IMR-90 (cell line): Measurements from ENCODE around the gene GATA5. TPM values are rescaled to one million over a fixed set of nuclear protein-coding genes. Genes with fewer than 3 reads are reported as not detected.

Source experiments
- ATAC-seq: fragments of 200-7000 bp; cut with Tn5 transposase; 2 replicates; pipeline ENCODE4 v1.9.1; 2020; ENCODE audit warnings: low read depth, mild to moderate bottlenecking, moderate library complexity
- BruUV-seq: library from RNA; stranded (reverse); fragments of 400-500 nt; replicated peaks from 2 replicates; lab custom pipeline; 2021; lab: Mats Ljungman, UMichigan
- CTCF ChIA-PET: fragments of 300-600 bp; formaldehyde crosslinking; extraction: SDS; loops from one replicate; lab custom pipeline; 2021; ENCODE audit warnings: antibody characterized with exemption; lab: Yijun Ruan, JAX
- POLR2A ChIA-PET: fragments of 300-600 bp; sonication (Branson Sonifier 250); formaldehyde crosslinking; loops from one replicate; lab custom pipeline; 2022; ENCODE audit warnings: antibody characterized with exemption; ENCODE audit not compliant: unreplicated experiment; lab: Charles Lee
- DNase-seq: peaks from one replicate; pipeline ENCODE4 v3.0.0; 2013
- H2AFZ ChIP-seq: replicated peaks from 2 replicates; pipeline ENCODE3; 2013; ENCODE audit warnings: low read length, mild to moderate bottlenecking; ENCODE audit not compliant: poor library complexity
- H2AK5ac ChIP-seq: 2 replicates; pipeline ENCODE4 v1.6.1; 2013; ENCODE audit warnings: low read depth, low read length, inconsistent platforms
- H2AK9ac ChIP-seq: replicated peaks from 2 replicates; pipeline ENCODE3; 2013; ENCODE audit warnings: mild to moderate bottlenecking, low read depth, low read length, moderate library complexity; ENCODE audit not compliant: poor library complexity
- H2BK120ac ChIP-seq: 2 replicates; pipeline ENCODE4 v1.6.1; 2013; ENCODE audit warnings: low read depth, low read length, inconsistent platforms
- H2BK15ac ChIP-seq: 3 replicates; pipeline ENCODE4 v1.6.1; 2013; ENCODE audit warnings: low read depth, low read length, inconsistent platforms
- H2BK20ac ChIP-seq: 2 replicates; pipeline ENCODE4 v1.6.1; 2013; ENCODE audit warnings: low read depth, mild to moderate bottlenecking, inconsistent platforms, low read length, moderate library complexity
- H2BK5ac ChIP-seq: 2 replicates; pipeline ENCODE4 v1.6.1; 2013; ENCODE audit warnings: mild to moderate bottlenecking, low read depth, low read length, inconsistent platforms; ENCODE audit not compliant: poor library complexity, severe bottlenecking
- H3K14ac ChIP-seq: replicated peaks from 2 replicates; pipeline ENCODE4 v1.6.1; 2013; ENCODE audit warnings: low read depth, low read length, inconsistent platforms
- H3K18ac ChIP-seq: 2 replicates; pipeline ENCODE4 v1.6.1; 2013; ENCODE audit warnings: low read depth, low read length, control low read depth
- H3K23ac ChIP-seq: 2 replicates; pipeline ENCODE4 v1.6.1; 2013; ENCODE audit warnings: low read depth, low read length, inconsistent platforms
- H3K27ac ChIP-seq: 2 replicates; pipeline ENCODE4 v1.5.1; 2013; ENCODE audit warnings: mild to moderate bottlenecking, control low read depth, low read length; ENCODE audit not compliant: insufficient read depth
- H3K27me3 ChIP-seq: 2 replicates; pipeline ENCODE4 v1.6.1; 2013; ENCODE audit warnings: low read length; ENCODE audit not compliant: control insufficient read depth, insufficient read depth
- H3K36me3 ChIP-seq: 2 replicates; pipeline ENCODE4 v1.6.1; 2013; ENCODE audit warnings: low read length, mixed read lengths; ENCODE audit not compliant: control insufficient read depth, insufficient read depth
- H3K4ac ChIP-seq: 2 replicates; pipeline ENCODE4 v1.6.1; 2013; ENCODE audit warnings: low read depth, low read length, inconsistent platforms
- H3K4me1 ChIP-seq: 2 replicates; pipeline ENCODE4 v1.6.1; 2013; ENCODE audit warnings: low read length, mixed read lengths; ENCODE audit not compliant: control insufficient read depth, insufficient read depth
- H3K4me2 ChIP-seq: 2 replicates; pipeline ENCODE4 v1.6.1; 2013; ENCODE audit warnings: low read depth, mild to moderate bottlenecking, control low read depth, low read length, moderate library complexity
- H3K4me3 ChIP-seq: 2 replicates; pipeline ENCODE4 v1.5.1; 2013; ENCODE audit warnings: low read depth, mild to moderate bottlenecking, control low read depth, low read length, moderate library complexity; ENCODE audit not compliant: insufficient read depth
- H3K56ac ChIP-seq: 2 replicates; pipeline ENCODE4 v1.6.1; 2013; ENCODE audit warnings: low read length, inconsistent platforms; ENCODE audit not compliant: insufficient read depth; ENCODE audit errors: extremely low read depth
- H3K79me1 ChIP-seq, 2 experiments: 2 replicates each; pipeline ENCODE4 v1.6.1; 2013; ENCODE audit warnings: low read length in 2 of 2, inconsistent platforms in 1 of 2, low read depth in 1 of 2
- H3K9ac ChIP-seq: 2 replicates; pipeline ENCODE4 v1.6.1; 2013; ENCODE audit warnings: low read depth, low read length, control low read depth
- H3K9me1 ChIP-seq: 2 replicates; pipeline ENCODE4 v1.6.1; 2013; ENCODE audit warnings: low read length, inconsistent platforms; ENCODE audit not compliant: insufficient read depth
- H3K9me3 ChIP-seq: 2 replicates; pipeline ENCODE4 v1.6.1; 2013; ENCODE audit warnings: low read length; ENCODE audit not compliant: control insufficient read depth, insufficient read depth
- H4K20me1 ChIP-seq: 2 replicates; pipeline ENCODE4 v1.6.1; 2013; ENCODE audit warnings: low read length, inconsistent platforms; ENCODE audit not compliant: insufficient read depth
- H4K5ac ChIP-seq: 2 replicates; pipeline ENCODE4 v1.6.1; 2013; ENCODE audit warnings: mild to moderate bottlenecking, low read depth, low read length, control low read depth
- H4K8ac ChIP-seq, 2 experiments: 2 replicates each; pipeline ENCODE4 v1.6.1; 2013; ENCODE audit warnings: low read depth in 2 of 2, low read length in 2 of 2, control low read depth in 1 of 2, inconsistent platforms in 1 of 2
- H4K91ac ChIP-seq: 2 replicates; pipeline ENCODE4 v1.6.1; 2013; ENCODE audit warnings: low read depth, low read length, inconsistent platforms; ENCODE audit not compliant: insufficient read depth
- BHLHE40 ChIP-seq: fragments of 150-350 bp; IDR thresholded peaks from 2 replicates; pipeline ENCODE4 v1.6.1; 2016; ENCODE audit warnings: mild to moderate bottlenecking, low read depth, low read length
- CEBPB ChIP-seq: IDR thresholded peaks from 2 replicates; pipeline ENCODE4 v1.6.1; 2012; ENCODE audit warnings: low read depth, low read length, improper control_type of control experiment
- CHD1 ChIP-seq: IDR thresholded peaks from 2 replicates; pipeline ENCODE4 v1.6.1; 2012; ENCODE audit warnings: low read depth, low read length, improper control_type of control experiment
- CTCF ChIP-seq: conservative IDR thresholded peaks from 2 replicates; pipeline ENCODE4 v1.5.1; 2012; ENCODE audit warnings: mild to moderate bottlenecking, low read depth, low read length, improper control_type of control experiment
- ELK1 ChIP-seq: fragments of 150-350 bp; IDR thresholded peaks from 2 replicates; pipeline ENCODE4 v1.6.1; 2016; ENCODE audit warnings: low read depth, mild to moderate bottlenecking, low read length, moderate library complexity, borderline replicate concordance
- FOS ChIP-seq: fragments of 150-350 bp; IDR thresholded peaks from 2 replicates; pipeline ENCODE4 v1.6.1; 2016; ENCODE audit warnings: low read depth, low read length
- MAFK ChIP-seq: IDR thresholded peaks from 2 replicates; pipeline ENCODE4 v1.6.1; 2012; ENCODE audit warnings: low read depth, low read length, improper control_type of control experiment
- MAZ ChIP-seq: IDR thresholded peaks from 2 replicates; pipeline ENCODE4 v1.6.1; 2012; ENCODE audit warnings: low read depth, mild to moderate bottlenecking, low read length, improper control_type of control experiment, moderate library complexity, borderline replicate concordance
- MXI1 ChIP-seq: IDR thresholded peaks from 2 replicates; pipeline ENCODE4 v1.6.1; 2012; ENCODE audit warnings: low read depth, mild to moderate bottlenecking, low read length, moderate library complexity, borderline replicate concordance
- NFE2L2 ChIP-seq: fragments of 150-350 bp; IDR thresholded peaks from 2 replicates; pipeline ENCODE4 v1.6.1; 2016; ENCODE audit warnings: low read depth, mild to moderate bottlenecking, low read length
- POLR2A ChIP-seq: IDR thresholded peaks from 2 replicates; pipeline ENCODE4 v1.6.1; 2012; ENCODE audit warnings: mild to moderate bottlenecking, low read depth, low read length
- RAD21 ChIP-seq: IDR thresholded peaks from 2 replicates; pipeline ENCODE4 v1.6.1; 2012; ENCODE audit warnings: low read length, improper control_type of control experiment
- RCOR1 ChIP-seq: IDR thresholded peaks from 2 replicates; pipeline ENCODE4 v1.6.1; 2012; ENCODE audit warnings: mild to moderate bottlenecking, low read length, improper control_type of control experiment; ENCODE audit not compliant: insufficient replicate concordance
- SMC3 ChIP-seq: fragments of 150-350 bp; IDR thresholded peaks from 2 replicates; pipeline ENCODE4 v1.6.1; 2016; ENCODE audit warnings: low read depth, mild to moderate bottlenecking, antibody characterized with exemption, low read length, moderate library complexity
- USF2 ChIP-seq: fragments of 150-350 bp; IDR thresholded peaks from 2 replicates; pipeline ENCODE4 v1.6.1; 2017; ENCODE audit warnings: mild to moderate bottlenecking, antibody characterized with exemption, low read length, low read depth
- WGBS, 2 experiments: methylation state at CpG; one replicate each; pipeline versions ENCODE4 v1.1.5 to v1.1.7; 2013; ENCODE audit warnings: missing lambda C conversion rate in 2 of 2; ENCODE audit not compliant: insufficient read length in 1 of 2; ENCODE audit errors: extremely low coverage in 2 of 2; 5-methylcytosine and 5-hydroxymethylcytosine counted together
- dilution Hi-C: fragments of 300-500 bp; cut with HindIII; formaldehyde crosslinking; loops from one replicate; pipeline ENCODE4 v1.14.3; 2018; ENCODE audit warnings: low sequenced_read_pairs; ENCODE audit not compliant: unreplicated experiment
- in situ Hi-C: fragments of 300-500 bp; cut with MboI; formaldehyde crosslinking; loops from 3 replicates; pipeline ENCODE4 v1.14.3; 2019; ENCODE audit warnings: low sequenced_read_pairs, inconsistent platforms, mixed read lengths
- intact Hi-C: fragments of 100-400 bp; cut with micrococcal nuclease; formaldehyde crosslinking; loops from 2 replicates; pipeline ENCODE4 v1.10.0; 2022
- polyA plus RNA-seq, 3 experiments: library from polyadenylated mRNA; depleted of rRNA; stranded (reverse); fragments of >200 nt; gene quantifications; 2 replicates each; pipeline ENCODE4 v1.2.3, GENCODE V29; 2012; ENCODE audit warnings: low replicate concordance in 1 of 3
- total RNA-seq: library from RNA; depleted of rRNA; stranded (reverse); fragments of >200 nt; gene quantifications from 2 replicates; pipeline ENCODE4 v1.2.3, GENCODE V29; 2012

Gene GATA5
- total and polyA plus RNA-seq, 2 of the 4 experiments (the other 2 are of a cell fraction): not detected

- intact Hi-C loops: loop anchor here (5.0 kb wide), 1 partner anchor 289 kb away; no protein-coding TSS in a partner anchor
- TF ChIP-seq BHLHE40 (no peak), ELK1 (no peak), FOS (no peak), CHD1 (no peak), SMC3 (no peak), MAFK (no peak), RAD21 (no peak), NFE2L2 (no peak), USF2 (no peak), CTCF (no peak), MXI1 (no peak), CEBPB (no peak), RCOR1 (no peak), POLR2A (no peak), MAZ (no peak)
Measured at GRCh38 chr20:62503401-62504178, 27.8 kb upstream of the GATA5 start.

More at GRCh38 chr20:62503401-62504178, 27.8 kb upstream of the GATA5 start:
- H4K5ac ChIP-seq: no peak overlapping the region
- H3K9me1 ChIP-seq: 0 out of 2 replicates have a peak, but pooled peaks cover 8% of the 10 kb centered on the region
- H3K4me1 ChIP-seq: no peaks in the 10 kb centered on the region
- no peak overlapping the region for H4K8ac ChIP-seq
- DNase-seq (no peak), ATAC-seq (no peak)
- H3K9me3 ChIP-seq: no peaks in the 10 kb centered on the region
- H3K9ac ChIP-seq: no peak overlapping the region
- CTCF ChIA-PET: no interaction called here
- no peak overlapping the region for H3K56ac ChIP-seq
- no peak overlapping the region for H2AFZ ChIP-seq
- no peak overlapping the region for H4K91ac ChIP-seq
- no peak overlapping the region for H3K18ac ChIP-seq
- H3K27ac ChIP-seq: no peak overlapping the region
- no peaks in the 10 kb centered on the region for H3K79me1 ChIP-seq
- peaks cover 8% of the 10 kb centered on the region; the same call in 1 of the 2 replicates for H3K27me3 ChIP-seq
- H2AK5ac ChIP-seq: no peak overlapping the region
- H3K4ac ChIP-seq: no peak overlapping the region
- no peak overlapping the region for H3K4me2 ChIP-seq
- no peaks in the 10 kb centered on the region for H3K36me3 ChIP-seq
- dilution Hi-C loops: no loop called here
- H2BK20ac ChIP-seq: no peak overlapping the region
- H3K4me3 ChIP-seq: no peak overlapping the region
- no peak overlapping the region for H3K14ac ChIP-seq
- in situ Hi-C loops: loop anchor here (10.0 kb wide), 1 partner anchor 111 kb away; no protein-coding TSS in a partner anchor
- POLR2A ChIA-PET: no interaction called here
- H3K23ac ChIP-seq: no peak overlapping the region
- H2BK15ac ChIP-seq: no peak overlapping the region
- H2BK5ac ChIP-seq: no peak overlapping the region
- 29% methylated on average over 7 of the region's 18 CpGs; no CpG with 5 or more reads in 1 of the 2 experiments for WGBS, 2 experiments
- no TSS peak for BruUV-seq
- no peak overlapping the region for H2AK9ac ChIP-seq
- H2BK120ac ChIP-seq: no peak overlapping the region
- peaks cover 4% of the 10 kb centered on the region; the same call in 1 of the 2 replicates for H4K20me1 ChIP-seq
